HTERT RPE-1 (cell line): ENCODE data around the gene RSRC1.
"Not testable (repeated sequence)": the region's sequence is repeated elsewhere in the genome, so short reads cannot be mapped to it uniquely, and the experiment has no call there.

Experiments used
- in situ Hi-C: fragments of 300-500 bp; cut with MboI; formaldehyde crosslinking; loops from 4 replicates; pipeline ENCODE4 v1.14.3; 2020; ENCODE audit warnings: low sequenced_read_pairs

The RSRC1 gene

DNA sequence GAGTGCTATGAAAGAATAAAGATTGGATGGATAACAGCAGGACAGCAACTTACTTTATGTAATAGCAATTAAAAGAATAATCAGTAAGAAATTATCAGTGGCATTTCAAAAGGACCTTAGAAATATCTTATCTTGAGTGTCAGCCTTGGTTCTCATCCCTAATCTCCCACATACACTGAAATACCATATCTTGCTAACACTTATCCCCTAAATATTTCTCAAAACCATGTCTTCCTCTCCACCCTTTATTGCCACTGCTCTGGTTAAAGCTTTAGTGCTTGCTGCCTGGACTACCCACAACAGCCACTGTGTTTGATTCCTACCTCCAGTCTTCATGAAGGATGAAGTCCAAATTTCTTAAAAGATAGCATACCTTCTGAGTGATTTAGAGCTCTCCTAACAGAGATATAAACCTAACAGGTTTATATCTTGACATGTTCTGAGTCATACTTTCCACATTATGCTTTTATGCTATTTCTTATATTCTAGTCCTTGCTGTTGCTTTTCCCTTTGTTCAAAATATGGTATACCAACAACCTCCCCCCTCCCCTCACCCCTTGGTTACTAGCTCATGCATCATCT lies 202.8 kb downstream of the RSRC1 start:
- in situ Hi-C loops: no loop called here

DNA sequence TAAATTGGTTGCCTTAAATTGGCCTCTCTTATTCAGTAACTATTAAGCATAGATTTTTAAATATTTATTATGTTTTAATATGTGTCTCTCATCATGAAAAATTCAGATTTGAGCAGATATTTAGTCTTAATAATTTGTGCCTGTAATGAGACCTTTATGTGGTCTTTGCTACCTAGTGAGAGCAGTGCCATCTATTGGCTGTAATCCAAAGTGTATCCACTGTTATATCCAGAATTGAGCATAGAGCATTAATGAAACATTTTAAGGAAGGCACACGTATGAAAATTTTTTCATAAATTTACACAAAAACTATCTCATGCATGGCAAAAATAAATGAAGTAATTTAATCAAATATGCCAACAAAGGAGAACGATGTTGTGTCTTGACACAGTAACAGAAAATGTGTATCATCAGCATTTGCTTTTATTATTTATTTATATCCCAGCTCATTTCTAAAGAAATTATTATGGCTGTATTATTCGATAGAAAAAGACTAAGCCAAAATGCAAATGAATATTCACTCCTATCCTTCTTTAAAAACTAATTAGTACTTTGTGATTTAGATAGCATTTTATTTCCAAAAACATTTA lies 203.5 kb downstream of the RSRC1 start:
- in situ Hi-C loops: no loop called here

DNA sequence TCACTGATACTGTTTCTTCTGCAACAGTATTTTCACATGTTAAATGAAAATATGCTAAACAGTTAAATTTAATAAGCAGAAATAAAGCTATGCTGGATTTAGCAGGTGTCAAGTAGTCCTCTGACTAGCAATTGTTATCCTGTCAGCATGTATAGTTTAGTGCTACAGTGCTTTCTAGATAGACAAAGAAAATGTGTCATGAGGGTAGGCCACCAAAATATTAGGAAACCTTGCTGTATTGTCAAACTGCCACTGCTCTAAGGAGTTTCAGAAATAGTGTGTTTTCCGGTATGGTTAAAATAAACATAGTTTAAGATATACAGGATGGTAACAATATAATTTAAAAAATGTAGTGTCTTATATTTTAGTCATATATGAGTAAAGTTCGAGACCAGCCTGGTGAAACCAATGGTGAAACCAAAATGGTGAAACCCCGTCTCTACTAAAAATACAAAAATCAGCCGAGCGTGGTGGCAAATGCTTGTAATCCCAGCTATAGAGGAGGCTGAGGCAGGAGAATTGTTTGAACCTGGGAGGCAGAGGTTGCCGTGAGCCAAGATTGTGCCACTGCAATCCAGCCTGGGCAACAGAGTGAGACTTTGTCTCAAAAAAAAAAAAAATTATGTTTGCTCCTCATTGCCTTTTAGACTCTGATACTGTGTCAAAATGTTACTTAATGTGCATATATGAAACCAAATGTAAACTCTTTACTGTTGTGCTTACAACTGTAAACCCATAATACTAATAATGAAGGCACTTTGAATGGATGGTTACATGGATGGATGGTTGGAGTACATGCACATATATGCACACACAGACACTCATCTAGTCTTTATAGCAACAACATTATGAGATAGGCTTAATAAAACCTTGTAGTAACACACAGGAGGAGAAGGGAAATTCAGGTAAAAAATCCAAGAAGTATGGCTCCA lies 204.8 kb downstream of the RSRC1 start:
- in situ Hi-C loops: no loop called here

DNA sequence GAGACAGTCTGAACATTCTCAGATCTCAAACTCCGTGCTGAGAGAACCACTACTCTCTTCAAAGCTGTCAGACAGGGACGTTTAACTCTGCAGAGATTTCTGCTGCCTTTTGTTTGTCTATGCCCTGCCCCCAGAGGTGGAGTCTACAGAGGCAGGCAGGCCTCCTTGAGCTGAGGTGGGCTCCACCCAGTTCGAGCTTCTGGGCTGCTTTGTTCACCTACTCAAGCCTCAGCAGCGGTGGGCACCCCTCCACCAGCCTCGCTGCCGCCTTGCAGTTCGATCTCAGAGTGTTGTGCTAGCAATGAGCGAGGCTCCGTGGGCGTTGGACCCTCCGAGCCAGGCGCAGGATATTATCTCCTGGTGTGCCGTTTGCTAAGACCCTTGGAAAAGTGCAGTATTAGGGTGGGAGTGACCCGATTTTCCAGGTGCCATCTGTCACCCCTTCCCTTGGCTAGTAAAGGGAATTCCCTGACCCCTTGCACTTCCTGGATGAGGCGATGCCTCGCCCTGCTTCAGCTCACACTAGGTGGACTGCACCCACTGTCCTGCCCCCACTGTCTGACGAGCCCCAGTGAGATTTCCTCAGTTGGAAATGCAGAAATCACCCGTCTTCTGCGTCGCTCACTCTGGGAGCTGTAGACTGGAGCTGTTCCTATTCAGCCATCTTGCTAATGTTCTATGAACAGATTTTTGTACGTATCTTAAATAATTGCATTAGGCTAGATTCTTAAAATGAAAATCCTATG lies 220.0 kb downstream of the RSRC1 start:
- in situ Hi-C loops: not testable (repeated sequence)

DNA sequence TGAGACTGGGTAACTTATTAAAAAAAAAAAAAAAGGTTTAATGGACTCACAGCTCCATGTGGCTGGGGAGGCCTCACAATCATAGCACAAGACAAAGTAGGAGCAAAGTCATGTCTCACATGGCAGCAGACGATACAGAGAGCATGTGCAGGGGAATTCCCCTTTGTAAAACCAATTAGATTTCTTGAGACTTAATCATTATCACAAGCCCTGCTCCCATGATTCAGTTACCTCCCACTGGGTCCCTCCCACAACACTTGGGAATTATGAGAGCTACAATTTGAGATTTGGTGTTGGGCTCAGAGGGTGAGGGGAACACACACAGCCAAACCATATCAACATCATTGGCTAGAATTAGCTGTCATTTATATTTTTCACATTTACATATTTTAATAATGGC lies 221.0 kb downstream of the RSRC1 start:
- in situ Hi-C loops: no loop called here

DNA sequence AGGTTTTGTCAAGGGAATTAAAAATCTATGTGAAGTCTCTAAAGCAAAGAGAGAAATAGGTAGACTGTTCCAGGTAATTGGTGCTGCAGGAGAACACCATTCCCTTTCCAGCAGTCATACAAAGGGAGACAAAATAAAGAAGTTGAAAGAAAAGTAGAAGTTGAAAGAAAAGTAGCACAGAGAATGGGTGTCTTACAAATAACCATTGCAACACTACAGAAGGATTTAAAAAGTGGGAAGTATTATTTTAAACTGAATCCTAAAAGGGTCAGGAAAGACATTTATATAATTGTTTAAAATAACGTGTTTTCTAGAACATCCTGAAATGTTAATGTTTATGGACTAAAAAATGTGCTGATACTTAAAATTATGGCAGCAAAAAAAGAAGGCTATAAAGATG lies 223.8 kb downstream of the RSRC1 start:
- in situ Hi-C loops: no loop called here

DNA sequence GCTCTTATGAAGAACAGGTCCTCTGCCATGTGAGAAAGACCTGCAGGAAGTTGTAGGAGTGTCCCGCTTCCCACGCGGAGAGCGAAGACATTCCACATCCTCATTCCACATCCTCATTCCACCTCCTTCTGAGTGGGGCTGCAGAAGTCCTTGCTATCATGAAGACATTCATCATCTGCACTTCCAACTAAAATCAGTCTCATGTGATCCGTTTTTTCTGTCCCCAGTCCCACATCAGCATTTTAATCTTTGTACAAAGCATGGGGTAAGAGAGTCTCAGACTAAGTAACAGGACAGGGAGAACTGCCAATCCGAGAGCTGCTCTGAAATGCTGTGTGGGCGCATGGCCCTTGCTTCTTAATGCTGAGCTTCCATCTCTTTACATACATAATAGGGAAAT lies 227.2 kb downstream of the RSRC1 start:
- in situ Hi-C loops: no loop called here

DNA sequence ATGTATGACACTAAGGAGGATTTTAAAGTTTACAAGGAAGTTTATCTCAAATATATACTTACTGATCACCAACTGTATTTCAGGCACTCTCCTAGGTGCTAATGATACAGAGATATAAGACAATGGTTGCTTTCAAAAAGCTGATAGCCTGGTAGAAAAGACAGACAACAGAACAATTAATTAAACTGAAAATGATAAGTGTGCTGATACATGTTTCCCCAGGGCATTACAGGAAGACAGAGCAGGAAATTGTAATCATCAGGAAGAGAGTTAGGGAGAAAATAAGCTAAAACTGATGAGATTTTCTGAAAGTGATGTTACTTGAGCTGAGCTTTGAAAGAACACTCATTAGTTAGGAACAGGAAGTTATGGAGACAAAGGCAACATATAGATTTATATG lies 229.7 kb downstream of the RSRC1 start:
- in situ Hi-C loops: no loop called here

DNA sequence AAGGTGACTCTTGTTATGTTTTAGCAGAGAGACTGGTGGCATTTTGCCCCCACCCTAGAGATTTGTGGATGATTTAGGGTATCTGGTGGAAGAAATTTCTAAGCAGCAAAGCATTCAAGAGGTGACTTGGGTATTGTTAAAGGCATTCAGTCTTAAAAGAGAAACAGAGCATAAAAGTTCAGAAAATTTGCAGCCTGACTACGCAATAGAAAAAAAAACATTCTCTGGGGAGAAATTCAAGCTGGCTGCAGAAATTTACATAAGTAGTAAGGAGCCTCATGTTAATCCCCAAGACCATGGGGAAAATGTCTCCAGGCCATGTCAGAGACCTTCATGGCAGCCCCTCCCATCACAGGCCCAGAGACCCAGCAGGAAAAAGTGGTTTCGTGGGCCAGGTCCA lies 231.1 kb downstream of the RSRC1 start:
- in situ Hi-C loops: not testable (repeated sequence)

DNA sequence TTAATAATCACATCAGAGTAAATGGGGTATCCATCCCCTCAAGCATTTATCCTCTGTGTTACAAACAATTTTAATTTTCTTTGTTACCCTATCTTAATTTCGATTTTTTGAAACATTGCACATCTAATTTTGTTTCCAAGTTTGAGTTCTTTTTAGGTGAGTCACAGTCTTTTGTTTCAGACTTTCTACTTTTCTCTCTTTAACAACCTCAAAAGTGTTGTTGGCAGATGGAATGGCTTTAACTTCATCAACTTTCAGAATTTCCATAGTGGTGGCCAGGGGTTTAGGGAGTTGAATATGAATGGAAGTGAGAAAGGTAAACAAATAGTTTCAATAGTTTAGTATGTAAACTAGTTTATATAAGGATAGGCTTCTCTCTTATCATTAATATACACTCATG lies 238.1 kb downstream of the RSRC1 start:
- in situ Hi-C loops: no loop called here

DNA sequence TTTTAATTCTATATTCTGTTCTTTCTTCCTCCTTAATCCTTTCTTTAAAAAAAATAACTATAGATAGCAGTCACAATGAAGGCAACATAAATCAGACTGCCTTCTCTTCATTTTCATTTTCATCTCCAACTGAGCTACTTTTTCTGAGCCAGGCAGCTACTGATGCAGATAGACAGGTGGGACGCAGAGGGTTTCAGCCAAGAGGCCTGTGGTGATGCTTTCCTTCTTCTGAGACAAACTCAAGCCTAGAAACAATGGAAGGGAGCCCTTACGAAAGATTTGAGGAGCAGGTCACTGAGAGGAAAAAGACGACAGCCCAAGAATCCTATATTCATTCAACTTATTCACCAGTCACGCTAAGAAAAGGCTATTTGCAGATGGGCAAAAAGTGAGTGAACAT lies 241.1 kb downstream of the RSRC1 start:
- in situ Hi-C loops: no loop called here

DNA sequence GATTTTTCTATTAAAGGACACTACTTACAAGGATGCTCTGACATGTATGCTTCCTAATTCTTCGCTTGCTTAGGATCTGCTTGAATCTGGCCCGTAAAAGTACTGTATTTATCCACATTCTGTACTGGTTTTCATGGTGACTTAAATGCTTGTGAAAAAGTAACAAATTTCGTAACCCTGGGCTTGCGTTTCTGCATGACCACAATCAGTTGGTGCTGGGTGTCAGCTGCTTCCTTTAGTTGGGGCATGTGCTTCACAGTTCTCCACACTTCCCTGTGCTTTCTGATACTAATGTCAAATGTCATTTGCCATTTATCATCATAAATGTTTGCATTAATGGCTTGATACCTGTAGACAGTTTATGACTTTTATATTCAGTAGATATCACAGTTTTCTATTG lies 242.7 kb downstream of the RSRC1 start:
- in situ Hi-C loops: no loop called here

DNA sequence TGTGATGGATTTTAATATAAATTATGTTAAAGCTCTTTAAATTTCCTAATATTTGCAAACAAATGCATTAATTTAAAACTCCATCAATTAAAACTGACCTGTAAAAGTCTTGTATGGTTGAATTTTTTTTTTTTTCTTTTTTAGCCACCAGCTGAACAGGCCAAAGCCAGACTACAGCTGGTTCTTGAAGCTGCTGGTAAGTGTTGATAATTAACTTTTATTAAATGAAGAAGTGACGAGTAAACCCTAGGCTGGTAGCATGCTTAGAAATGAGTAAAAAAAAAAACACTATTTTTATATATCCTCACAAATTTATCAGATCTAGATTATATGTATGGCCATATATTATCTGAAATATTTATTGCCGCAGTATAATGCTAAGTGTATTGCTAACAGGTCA lies 244.8 kb downstream of the RSRC1 start:
- in situ Hi-C loops: no loop called here

DNA sequence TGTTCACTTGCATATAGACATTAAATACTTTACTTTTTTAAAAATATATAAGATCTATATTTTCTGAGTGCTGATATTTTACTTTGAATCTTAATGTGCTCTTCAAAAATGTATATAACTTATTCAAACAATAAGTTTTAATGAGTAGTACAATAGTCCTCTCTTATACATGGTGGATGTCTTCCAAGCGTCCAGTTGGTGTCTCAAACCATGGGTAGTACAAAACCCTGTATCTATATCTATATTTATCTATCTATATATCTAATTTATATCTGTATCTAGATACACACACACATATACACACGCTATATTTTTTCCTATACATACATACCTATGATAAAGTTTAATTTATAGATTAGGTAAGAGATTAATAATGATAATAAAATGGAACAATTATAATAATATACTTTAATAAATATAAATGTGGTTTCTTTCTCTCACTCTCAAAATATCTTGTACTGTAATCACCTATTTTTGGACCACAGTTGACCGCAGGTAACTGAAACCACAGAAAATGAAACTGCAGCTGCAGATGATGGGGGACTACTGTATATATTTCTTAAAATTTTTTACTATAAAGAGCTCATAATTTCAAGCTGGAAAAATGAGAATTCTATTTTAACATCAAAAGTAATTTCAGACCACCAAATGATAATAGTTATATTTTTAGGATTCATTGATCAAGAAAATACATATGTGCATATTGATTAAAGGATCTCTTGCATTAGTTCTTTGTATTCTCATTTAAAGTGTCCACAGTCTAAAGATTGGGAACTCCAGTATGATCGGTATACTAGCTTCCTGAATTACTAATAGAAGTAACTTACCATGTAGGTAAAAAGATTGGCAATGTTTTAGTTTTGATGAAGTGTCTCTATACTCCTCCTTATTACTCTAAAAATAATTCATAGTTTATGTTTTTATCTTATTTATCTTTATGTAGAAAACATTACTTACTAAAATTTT lies 246.0 kb downstream of the RSRC1 start:
- in situ Hi-C loops: no loop called here

DNA sequence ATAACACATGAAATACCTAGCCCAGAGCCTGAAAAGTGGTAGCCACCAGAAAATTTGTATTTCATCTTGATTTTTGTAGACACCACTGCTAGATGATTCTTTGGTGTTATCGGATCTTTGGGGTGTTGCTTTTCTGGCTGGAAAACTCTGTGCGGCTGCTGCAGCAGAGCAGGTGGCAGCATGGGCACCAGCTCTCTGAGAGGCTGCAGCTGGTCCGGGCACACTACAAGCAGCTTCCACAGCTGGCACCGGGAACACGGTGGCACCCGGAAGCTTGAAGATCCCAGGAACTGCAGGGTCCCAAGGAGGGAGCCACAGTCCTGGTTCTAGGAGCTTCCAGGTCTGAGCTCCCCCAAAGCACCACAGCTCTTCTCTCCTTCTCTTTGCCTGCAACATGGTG lies 249.4 kb downstream of the RSRC1 start:
- in situ Hi-C loops: no loop called here

DNA sequence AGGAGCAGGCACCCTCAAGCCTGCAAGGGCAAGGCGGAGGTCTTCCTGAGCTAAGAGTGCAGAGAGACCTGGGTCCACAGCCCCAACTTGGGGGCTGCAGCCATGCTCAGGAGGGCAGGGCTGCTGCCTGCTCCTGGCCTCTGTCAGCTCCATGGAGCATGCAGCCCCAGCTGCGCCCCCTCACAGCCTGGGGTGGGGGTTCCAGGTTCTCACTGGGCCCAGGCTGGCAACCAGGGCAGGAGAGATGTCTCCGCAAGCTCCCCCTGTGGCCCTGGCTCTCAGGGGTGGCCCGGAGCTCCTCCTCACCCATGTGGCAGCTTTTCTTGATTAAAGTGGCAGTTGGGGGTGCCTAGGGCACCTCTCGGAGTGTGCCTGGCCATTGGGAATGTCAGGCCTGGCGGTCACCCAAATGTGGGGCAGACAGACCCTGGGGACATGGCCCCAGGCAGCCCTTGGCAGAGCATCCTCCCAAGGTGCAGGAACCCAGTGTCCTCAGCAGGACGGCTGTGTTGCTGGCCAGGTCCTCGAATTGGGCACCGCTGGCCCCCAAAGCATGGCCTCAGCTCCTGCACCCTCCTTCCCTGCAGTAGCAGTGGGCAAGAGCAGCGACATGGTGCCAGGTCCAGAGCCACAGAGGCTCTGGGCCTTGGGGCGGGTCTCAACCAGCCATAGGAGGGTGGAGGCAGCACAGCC lies 251.0 kb downstream of the RSRC1 start:
- in situ Hi-C loops: no loop called here

DNA sequence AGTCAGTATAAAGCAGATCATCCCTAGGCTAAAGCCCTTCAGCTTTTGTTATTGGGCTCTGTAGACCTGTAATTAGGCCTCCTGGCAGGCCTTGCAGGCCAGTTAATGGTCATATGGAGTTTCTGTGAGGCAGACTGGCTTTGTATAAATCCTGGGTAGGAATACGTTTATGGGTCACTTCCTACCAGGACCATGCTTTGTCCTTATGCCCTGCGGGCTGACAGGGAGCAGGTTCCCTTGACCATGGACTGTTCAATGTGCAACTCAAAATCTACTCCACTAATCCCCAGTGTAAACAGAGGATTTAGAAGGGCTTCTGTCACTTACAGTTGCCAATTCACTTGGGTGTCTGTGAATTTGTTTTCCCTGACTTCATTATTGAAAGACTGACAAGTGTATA lies 258.4 kb downstream of the RSRC1 start:
- in situ Hi-C loops: no loop called here

DNA sequence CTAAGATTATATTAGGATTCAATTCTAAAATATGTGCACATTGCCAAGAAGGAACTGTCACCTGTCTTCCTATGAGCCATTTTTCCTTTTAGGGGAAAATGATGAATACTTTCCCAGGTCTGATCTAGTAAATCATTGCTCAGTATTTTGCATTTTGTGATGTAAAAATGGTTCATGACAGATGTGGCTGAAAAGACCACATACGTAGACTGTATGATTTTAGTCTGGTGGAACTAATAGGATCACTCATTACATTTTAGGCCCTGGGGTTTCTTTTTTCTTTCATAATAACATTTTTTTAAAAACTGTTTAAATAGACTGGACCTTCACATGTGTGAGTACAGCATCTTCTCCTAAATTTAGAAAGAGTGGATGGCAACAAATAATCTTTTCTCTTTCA lies 259.4 kb downstream of the RSRC1 start:
- in situ Hi-C loops: no loop called here

DNA sequence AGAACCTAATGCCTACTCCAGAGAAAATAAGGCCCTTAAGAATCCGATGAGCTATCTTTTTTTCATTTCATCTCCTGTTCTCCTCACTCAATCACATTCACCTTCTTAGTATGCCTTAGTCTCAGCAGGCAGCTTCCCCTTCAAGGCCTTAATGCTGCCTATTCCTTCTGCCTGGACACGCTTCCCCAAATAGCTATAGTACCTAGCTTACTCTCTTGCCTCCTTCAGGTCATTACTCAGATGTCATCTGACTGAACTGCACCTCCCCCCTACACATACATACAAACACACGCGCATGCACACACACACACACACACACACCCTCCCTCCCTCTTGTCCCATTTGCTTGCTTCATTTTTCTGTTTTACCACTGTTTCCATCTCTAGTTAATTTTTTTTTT lies 269.6 kb downstream of the RSRC1 start:
- in situ Hi-C loops: no loop called here
